NCI-H82 treated with DMSO at 0.1 percent for 48 hours (cell line): ENCODE data around the gene POMT2.

Source experiments
- DNase-seq: peaks from one replicate; lab custom pipeline; 2025; ENCODE audit not compliant: unreplicated experiment; lab: John Stamatoyannopoulos, UW

POMT2 gene

DNA sequence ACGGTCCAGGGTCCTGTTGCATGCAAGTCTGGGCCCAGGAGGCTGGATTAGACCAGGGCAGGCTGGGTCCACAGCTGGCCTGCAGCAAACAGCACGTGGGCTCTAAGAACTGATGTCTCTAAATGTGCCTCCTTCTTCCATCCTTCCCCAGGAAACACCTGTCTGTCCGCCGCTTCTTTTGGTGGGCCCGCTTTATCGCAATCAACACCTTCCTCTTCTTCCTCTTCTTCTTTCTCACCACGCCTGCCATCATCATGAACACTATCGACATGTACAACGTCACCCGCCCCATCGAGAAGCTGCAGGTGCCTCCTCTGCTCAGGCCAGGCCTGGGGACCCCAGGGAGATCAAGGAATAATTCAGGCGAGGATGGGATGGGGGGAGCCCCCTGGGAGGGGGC lies 77.9 kb downstream of the POMT2 start:
- no peak for DNase-seq

DNA sequence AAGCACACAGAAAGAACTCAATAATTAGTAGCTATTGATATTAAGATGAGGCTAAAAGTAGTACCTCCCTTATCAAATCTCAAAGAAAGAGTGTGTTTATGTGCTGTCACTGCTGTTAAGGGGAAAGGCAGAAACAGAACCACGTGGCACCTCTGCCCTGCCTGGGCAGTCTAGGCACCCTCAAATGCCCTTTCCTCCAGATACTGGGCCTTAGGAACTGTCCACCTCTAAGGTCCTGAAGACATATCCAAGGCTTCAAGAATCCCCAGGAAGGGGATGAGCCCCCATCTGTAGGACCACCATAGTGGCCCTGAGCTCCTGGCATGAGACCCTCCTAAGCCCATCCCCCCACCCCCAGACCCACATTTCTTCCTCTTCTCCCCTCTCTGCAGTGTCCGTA lies 78.7 kb downstream of the POMT2 start:
- DNase-seq: no peak

DNA sequence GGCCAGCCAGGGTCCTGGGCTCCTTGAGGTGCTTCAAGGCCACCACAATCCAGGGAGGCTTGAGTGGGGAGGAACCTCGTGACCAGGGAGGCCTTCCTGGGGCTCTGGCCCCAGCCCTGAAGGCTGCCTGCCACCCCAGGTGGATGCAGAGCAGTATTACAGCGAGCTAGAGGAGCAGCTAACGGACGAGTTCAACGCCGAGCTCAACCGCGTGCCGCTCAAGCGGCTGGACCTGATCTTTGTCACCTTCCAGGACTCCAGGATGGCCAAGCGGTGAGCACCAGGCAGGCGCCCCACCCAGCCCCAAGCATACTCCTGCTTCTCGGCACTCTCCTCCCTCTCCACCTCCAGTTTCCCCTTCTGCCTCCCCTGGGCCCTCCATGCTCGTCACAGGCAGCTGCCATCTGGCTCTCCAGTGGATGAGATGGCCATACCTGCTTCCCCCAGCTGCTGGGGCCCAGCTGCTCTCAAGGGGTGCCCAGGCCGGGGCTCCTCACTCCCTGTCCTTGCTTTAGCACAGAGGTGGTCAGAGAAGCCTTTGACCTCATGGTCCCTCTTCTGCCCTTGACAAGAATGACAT lies 80.3 kb downstream of the POMT2 start:
- no peak for DNase-seq

DNA sequence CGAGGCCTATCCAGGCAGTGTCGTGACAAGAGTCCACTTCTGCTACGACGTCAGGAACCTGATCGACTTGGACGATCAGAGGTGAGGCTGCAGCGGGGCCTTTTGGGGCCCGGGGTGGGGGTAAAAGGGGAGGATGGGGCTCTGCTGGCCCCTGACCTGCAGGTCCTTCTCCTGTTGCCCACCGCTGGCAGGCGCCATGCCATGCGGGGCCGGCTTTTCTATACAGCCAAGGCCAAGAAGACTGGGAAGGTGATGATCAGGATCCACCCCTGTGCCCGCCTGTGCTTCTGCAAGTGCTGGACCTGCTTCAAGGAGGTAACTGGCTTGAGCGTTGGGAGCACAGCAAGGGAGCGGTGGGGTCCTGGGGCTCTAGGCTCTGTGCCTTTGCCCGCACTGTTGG lies 81.3 kb downstream of the POMT2 start:
- no peak for DNase-seq

DNA sequence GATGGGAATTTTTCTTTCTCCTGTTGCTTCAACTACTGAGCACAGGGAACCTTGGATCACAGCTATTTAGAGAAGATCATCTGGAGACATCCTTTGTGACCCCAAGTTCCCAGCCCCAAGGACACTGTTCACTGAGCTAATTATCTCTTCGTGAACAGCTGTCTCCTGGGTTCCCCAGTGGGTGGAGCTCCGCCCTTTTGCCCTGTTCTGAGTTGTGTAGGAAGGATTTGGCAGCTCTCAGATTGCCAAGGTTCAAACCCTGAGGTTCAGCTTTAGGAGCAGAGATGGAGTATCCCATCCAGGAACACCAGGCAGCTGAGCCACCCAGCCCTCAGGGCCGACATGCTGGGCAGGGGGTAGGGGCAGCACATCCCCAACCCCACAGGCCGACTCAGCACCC lies 81.7 kb downstream of the POMT2 start:
- peak; percentile 35 for DNase-seq

DNA sequence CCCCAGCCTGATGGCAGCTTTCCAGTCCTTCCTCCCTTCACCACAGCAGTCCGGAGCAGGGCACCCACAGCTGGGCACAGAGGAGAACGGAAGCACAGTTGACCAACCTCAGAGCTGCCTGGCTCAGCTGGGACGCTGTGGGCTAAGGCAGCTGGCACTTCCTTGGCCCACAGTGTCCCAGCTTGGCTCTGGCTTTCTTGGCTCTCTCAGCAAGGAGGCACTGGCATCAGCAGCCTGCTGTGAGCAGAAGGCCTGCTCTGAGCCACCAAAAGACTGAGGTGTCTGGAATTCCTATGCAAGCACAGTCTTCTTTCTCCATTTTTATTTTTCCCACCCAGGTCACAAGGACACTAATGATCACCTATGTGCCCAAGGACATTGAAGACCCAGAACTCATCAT lies 82.3 kb downstream of the POMT2 start:
- no peak for DNase-seq

DNA sequence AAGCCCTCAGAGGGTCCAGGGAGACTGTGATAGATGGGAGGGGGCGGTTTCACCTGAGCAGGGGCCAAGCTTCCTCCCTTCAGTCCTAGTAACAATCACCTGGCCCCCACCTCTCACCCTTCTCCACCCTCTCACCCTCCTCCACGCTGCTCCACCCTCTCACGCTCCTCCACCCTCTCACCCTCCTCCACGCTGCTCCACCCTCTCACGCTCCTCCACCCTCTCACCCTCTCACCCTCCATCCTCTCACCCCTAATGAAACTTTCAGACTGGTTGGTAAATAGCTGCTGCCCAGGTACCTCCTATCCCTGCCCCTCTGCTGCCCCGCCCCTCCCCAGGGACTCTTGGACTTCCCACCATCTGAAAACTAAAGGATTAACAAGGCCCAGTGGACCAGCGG lies 83.9 kb downstream of the POMT2 start:
- DNase-seq: no peak

DNA sequence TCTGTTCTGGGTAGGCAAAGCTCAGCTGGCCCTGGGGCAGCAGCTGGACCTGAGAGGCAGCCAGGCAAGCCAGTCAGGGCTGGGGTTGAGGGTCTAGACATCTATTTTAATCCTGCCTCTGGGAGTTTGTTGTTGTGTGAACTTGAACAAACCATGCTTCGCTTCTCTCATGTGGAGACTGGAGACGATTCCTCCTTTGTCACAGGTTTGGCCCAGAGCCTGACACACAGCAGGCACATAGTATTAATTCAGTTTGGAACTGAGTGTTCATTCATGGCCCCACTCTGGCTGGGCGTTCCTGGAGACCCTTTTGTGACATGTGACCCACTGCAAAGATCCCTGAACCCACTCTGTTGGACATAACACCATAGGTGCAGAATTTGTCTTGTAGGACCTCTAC lies 89.0 kb downstream of the POMT2 start:
- no peak for DNase-seq

DNA sequence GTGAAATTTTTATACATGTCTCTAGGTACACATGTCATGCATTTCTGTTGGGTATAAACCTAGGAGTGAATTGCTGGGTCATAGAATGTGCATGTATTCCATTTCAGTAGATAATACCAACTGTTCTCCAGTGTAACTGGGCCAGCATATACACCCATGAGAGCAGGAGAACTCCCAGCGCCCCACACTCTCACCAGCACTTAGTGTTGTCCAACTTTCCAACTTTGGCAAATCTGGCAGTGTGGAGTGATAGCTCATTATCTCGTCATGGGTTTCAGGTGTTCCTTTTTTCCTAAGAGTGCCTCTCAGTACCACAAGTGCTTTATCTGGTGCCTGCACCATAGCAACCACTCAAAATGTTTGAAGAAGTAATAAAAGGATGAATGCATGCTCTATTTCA lies 89.8 kb downstream of the POMT2 start:
- DNase-seq: no peak

DNA sequence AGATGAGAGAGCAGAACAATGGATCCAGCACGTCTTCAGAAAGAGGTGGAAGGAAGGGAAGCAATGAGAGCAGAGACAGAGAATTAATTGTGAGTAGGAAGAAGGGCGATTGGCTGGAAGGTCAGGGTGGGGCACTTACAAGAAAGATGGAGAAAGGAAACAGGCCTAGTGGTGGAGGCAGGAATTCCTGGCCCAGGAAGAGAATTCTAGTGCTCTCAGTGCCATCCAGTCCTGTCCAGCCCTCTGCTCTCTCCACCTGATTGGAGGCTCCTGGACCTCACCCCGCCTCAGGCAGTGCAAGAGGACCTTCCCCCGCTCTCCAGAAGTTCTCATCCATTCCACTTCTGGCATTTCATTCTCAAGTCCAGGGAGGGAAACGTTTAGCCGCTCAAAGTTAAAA lies 92.6 kb downstream of the POMT2 start:
- DNase-seq: no peak

DNA sequence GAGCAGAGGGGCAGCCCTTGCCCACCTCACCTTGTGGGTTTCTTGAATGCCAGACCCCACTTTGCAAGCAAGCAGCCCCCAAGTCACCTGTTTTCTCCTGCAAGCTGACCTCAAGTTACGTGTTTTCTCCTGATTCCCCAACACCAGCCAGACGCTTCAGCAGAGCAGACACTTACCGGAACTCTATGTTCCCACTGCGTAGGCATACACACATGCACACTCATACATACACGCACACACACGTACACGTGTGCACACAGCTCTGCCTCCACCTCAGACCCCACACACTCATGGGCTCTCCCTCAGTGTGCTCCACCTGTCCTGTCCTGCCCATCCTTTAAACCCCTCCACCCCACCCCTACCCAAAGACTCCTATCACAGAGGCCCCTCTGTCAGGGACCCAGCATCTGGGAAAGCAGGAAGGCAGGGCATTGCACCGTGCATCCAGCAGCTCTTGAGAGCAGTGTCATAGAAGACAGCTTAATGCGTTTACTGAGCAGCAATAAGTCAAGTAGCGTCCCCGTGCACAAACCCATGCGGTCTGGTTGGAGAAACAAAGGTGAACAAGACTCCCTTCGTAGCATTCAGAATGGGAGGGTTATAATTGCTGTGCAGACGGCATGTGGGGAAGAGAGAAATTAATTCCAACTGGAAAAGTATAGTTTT lies 94.7 kb downstream of the POMT2 start:
- no peak for DNase-seq

DNA sequence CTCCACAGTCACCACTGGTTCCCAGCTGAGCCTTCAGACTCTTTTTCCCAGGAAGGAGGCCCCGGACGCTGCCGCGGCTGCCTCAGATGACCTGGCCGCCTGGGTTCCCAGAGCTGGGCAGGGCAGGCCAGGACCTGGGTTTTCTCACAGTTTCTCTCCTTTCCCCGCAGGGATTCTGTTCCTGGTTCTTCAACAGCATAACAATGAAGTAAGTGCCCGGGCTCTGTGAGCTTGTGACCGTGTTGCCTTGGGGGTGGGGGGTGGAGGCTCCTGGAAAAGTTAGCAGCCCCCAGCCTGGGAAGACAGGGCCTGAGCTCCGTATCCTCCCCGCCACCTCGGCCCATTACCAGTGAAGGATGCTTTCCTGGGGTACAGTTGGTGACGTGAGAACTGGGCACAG lies 95.4 kb downstream of the POMT2 start:
- no peak for DNase-seq
